GM21825 (cell line): ENCODE measurements around the gene SULT1A2.
"Not testable (repeated sequence)": the region's sequence is repeated elsewhere in the genome, so short reads cannot be mapped to it uniquely, and the experiment has no call there.

Source experiments
- ATAC-seq: cut with Tn5 transposase; IDR thresholded peaks from one replicate; pipeline ENCODE4 v1.9.1; 2021; ENCODE audit warnings: mild to moderate bottlenecking, moderate library complexity; ENCODE audit not compliant: unreplicated experiment

The SULT1A2 gene

DNA sequence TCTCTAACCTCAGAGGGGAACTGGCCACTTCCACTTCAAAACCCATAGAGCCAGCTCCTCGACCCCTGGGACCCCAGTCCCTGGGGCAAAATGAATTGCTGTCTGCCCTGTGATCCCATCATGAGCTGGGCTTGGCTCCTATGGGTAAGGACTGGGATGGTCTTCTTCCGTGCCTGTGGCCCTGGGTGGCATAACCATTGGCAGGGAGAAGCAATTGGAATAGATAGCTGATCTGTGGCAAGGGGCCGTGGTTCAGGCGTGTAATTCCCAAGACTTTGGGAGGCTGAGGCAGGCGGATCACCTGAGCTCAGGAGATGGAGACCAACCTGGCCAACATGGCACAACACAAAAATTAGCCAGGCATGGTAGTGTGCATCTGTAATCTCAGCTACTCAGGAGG lies 4.3 kb downstream of the SULT1A2 start:
- ATAC-seq: no peak

DNA sequence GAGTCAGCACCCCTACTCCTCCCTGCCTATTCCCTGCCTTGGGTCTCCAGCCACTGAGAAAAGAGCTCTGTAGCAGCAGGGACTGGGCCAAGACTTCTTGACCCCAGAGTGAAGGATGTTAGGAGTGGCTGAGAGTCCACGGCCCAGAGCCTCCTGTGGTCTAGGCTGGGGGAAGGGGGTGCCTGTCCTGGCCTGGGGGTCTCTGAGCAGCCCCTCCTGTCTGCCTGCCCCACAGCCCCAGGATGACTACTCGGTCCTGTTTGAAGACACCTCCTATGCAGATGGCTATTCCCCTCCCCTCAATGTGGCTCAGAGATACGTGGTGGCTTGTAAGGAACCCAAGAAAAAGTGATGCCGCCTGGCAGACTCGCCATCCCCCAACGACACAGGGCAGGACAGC lies 5.5 kb downstream of the SULT1A2 start:
- ATAC-seq: no peak

DNA sequence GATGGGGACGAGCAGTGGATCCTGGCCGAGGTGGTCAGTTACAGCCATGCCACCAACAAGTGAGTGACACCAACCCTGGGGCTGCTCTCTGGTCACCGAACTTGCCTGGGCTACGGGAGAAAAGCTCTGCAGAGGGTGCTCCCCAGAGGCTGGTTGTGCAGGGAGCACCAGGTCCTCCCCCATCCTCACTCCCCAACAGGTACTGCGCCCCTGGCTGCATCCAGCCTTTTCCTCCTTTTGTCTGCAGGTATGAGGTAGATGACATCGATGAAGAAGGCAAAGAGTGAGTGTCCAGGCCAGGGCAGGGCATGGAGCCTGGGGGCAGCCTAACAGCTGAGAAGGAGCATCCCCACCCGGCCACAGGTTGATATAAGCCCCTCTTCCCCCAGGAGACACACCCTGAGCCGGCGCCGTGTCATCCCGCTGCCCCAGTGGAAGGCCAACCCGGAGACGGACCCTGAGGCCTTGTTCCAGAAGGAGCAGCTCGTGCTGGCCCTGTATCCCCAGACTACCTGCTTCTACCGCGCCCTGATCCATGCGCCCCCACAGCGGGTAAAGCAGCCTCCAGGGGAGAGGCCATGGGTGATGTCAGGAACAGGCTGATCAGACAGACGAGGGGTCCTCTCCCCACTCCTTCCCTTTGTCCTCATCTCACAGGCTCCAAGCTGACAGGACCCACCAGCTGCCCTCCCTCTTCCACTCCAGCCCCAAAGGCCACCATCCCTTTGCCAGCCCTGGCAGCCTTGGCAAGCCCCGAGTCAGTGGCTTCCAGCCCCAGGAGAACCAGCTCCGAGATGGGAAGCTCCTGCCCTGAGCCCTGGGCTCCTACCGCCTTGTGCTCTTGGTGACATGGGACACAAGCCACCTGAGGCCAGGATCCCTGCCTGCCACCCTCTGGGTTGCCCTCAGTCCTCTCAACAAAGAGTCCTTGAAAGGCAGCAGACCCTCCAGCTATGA lies 6.2 kb downstream of the SULT1A2 start:
- no peak for ATAC-seq

DNA sequence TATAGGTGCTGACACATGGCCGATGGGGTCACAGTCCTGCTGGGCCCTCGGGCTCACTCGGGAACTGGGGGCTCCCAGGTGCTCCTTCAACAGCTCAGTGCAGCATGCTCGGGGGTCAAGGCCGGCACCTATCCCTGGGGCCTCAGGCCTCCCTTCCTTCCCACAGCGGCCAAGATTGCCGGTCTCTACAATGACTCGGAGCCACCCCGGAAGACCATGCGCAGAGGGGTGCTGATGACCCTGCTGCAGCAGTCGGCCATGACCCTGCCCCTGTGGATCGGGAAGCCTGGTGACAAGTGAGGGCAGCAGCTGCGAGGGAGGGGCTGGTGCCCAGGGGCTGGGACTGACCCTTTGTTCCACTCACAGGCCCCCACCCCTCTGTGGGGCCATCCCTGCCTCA lies 6.9 kb downstream of the SULT1A2 start:
- no peak for ATAC-seq

DNA sequence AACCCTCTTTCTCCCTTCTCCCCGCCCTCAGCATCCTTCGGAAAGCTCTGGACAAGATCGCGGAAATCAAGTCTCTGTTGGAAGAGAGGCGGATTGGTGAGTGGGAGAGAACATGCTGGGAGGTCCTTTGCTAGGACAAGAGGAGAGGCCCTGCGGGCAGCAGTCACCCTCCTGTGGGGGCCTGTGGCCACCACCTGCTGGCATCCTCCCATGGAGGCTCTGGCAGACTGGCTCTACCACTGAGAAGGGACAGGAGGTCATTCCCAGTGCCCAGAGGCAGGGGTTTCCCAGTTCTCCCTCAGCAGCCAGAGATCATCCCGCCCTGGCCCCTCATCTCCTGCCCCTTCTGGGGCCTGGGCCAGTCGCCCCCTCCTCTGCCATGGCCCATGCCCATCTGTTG lies 7.8 kb downstream of the SULT1A2 start:
- no peak for ATAC-seq

DNA sequence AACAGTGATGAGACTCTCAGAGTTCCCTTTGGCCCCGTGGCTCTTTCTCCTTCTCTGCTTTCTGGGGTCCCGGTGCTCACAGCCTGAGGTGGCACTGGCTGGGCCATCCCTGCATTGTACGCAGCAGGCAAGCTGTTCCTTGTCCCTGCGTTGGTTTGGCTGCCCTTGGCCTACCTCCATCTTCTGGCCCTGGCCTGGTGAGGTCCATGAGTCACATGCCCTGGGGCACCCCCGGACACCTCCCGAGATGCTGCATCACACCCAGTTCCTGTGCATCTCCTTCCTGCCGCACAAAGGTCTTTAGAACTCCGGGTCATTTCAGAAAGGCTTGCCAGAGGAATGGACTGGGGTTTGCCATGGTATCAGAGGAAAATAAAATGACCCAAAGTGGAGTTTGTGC lies 9.5 kb downstream of the SULT1A2 start:
- no peak for ATAC-seq

DNA sequence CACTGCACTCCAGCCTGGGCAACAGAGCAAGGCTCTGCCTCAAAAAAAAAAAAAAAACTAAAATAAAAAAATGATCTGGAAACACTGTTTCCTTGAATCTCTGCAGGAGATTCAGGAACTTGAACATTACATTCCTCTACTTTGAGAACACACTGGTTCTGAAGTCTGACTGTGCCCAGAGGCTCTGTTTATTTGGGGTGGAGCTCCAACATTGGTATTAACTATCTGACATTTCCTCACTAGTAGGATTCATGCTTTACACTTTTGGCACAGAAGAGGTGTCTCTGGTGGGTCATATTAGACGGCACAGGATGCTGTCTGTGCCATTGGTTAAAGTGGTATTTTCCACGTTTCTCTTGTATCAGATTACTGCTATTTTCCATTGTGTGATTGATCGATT lies 10.4 kb downstream of the SULT1A2 start:
- ATAC-seq: no peak

DNA sequence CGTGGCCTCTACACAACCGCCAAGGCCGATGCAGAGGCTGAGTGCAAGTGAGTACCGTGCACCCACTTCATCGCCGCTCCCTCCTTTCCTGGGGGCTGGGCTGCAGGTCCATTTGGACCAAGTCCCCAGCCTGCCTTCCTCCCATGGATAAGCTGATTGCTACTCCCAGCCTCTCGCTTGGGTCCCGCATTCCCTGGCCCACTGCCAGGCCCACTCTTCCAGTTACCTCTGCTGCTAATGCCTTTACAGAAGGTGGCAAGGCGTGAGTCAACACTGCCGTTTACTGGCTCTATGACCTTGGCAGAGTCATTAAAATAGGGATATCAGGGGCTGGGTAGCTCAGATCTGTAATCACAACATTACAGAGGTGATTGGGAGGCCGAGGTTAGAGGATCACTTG lies 11.2 kb downstream of the SULT1A2 start:
- no peak for ATAC-seq

DNA sequence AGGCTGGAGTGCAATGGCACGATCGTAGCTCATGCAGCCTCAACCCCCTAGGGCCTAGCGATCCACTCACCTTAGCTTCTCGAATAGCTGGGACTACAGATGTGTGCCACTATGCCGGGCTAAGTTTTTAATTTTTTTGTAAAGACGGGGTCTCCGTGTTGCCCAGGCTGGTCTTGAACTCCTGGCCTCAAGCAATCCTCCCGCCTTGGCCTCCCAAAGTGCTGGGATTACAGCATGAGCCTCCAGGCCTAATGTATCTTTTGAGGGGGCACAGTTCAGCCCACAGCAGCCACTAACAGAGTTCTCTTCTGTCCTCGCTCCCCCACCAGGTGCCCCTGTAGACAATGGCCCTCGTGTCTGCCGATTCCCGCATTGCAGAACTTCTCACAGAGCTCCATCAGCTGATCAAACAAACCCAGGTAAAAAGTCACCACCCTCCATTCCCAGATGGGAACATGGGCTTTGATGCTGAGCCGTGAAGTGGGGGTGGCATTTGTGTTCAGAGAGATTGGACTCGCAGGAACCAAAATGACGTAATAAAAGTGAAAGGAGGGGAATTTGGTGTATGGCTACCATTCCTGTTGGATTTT lies 16.0 kb downstream of the SULT1A2 start:
- no peak for ATAC-seq

DNA sequence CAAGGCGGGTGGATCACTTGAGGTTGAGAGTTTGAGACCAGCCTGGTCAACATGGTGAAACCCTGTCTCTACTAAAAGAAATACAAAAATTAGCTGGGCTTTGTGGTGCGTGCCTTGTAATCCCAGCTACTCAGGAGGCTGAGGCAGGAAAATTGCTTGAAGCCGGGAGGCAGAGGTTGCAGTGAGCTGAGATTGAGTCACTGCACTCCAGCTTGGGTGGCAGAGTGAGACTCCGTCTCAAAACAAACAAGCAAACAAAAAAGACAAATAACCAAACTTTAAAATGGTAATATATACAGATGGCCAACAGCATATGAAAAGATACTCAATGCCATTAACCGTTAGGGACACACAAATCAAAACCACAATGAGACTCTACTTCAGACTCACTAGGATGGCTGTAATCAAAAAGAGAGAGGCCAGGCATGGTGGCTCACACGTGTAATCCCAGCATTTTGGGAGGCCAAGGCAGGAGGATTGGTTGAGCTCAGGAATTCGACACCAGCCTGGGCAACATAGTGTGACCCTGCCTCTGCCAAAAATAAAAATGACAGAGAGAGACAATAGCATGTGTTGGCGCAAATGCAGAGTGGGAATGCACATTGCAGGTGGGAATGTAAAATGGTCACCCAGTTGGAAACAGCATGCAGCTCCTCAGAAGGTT lies 21.3 kb downstream of the SULT1A2 start:
- ATAC-seq: no peak

DNA sequence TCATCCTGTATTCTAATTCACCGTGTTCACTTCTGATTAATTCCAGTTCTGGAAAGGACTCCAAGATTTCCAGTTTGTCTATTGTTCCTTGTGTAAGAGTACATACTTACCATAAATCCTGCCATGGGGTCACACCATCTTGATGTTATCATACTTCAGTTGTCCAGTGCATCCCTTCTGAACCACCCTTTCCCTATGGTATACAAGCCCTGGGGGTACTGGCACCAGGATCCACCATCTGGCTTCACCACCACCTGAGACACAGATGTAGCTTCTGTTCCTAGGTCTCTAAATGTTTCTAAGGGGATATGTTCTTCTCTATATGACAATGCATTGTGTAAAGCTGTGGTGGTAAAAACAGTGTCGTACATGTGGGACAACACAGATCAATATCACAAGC lies 21.9 kb downstream of the SULT1A2 start:
- ATAC-seq: no peak

DNA sequence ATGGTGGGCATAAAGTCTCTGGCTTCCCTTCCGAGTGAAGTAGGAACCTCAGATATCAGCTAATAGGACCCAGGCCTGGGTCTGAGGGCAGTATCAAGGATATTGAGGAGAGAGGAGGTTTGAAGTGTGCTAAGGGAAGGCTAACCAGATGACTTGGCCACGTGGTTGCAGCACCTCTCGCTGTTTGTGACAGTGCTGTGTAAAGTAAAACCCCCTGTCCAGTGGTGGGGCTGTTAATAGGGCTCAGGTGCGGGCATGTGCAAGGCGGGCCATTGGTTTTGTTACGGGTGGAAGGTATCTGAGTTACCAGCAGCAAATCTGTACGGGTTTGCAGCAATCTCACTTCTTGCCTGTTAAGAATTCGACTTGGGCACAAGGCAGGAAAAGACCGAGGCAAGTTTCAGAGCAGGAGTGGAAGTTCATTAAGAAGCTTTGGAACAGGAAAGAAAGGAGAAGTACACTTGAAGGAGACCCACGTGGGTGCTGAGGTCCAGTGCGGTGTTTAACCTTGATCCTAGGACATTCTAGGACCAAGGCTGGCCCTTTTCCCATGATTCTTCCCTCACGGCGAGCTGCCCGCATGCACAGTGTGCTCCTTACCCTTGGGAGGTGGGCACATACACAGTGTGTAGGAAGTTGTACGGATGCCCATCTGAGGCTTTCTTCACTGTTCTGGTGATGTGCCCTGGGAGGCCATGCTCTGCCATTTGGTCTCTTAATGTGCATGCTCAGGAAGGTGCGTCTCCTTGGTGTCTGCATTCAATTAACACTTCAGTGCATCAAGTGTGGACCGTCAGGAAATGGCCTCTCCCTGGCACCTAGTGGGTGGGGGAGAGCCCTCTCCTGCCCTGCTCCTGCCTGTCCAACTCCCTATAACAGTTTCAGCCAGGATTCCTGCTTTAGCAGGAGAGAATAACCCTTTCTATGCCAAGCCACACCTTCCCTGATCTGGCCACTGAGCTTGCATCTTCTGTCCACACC lies 22.8 kb downstream of the SULT1A2 start:
- ATAC-seq: no peak

DNA sequence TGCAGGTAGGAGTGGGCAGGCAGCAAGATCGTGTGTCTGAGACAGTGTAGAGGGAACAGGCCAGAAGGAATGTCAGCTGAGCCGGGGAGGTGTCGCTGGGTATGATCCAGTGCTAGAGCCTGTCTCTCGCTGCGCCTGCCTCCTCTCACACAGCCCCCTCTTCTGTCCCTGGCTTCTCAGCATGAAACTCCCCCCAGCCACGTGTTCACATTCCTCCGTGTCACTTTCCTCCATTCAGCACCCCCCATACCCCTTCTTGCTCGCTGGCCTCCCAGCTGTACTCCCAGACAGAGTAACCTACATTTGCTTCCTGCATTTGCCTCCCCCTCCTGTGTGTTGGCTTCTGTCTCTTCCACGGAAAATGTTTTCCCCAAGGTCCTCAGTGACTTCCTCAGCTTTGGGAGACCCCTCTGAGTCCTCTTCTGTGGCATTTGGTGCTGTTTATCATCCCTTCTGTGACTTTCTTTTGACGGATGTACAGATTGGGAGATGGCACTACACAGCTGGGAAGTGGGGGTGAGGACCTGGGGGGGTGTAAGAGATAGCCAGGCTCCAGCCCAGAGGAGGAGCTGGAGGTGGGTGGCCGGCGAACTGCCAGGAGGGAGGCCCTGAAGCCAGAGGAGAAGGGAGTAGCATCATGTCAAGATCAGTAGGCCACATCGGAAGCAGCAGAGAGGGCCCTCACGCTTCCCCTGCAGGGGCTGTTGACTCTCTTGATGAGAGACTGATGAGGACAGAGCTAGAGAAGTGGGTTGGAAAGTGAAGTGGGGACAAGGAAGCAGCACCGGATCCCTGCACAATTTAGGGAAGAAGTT lies 23.9 kb downstream of the SULT1A2 start:
- ATAC-seq: no peak

DNA sequence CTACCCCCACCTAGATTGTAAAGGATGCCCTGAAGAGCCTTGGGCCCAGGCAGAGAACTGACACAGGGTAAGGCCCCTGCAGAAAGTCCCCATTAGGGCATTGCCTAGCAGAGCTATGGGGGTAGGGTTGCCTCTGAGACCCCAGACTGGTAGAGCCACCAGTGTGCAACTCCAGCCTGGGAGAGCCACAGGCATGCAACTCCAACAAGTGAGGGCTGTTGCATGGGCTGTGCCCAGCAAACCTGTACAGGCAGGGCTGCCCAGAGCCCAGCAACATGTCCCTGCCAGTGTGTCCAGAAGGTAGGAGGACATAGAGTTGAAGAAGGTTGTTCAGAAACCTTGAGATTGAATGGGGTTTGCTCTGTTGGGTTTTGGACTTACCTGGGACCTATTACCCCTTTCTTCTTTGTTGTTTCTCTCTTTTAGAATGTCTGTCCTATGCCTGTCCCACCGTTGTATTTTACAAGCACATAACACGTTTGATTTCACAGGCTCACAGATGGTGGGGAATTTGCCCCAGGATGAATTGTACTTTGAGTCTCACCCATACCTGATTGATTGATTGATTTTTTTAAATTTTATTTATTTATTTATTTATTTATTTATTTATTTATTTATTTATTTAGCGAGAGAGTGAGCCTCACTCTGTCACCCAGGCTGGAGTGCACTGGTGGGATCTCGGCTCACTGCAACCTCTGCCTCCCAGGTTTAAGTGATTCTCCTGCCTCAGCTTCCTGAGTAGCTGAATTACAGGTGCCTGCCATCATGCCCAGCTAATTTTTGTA lies 26.7 kb downstream of the SULT1A2 start:
- ATAC-seq: no peak

DNA sequence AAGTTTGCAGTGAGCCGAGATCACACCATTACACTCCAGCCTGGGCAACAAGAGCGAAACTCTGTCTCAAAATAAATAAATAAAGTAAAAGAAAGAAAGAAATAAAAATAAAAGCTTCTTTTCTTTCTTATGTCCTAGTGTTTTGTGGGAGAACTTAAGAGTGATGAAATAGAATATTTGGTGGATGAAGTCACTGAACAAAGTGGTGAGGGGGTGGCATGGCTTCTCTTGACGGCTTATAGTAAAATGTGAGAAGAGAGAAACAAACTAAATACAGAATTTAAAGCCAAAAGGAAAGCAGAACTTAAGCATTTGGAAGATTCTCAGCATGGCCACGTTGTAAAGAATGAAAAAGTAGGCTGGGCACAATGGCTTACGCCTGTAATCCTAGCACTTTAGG lies 27.8 kb downstream of the SULT1A2 start:
- no peak for ATAC-seq

DNA sequence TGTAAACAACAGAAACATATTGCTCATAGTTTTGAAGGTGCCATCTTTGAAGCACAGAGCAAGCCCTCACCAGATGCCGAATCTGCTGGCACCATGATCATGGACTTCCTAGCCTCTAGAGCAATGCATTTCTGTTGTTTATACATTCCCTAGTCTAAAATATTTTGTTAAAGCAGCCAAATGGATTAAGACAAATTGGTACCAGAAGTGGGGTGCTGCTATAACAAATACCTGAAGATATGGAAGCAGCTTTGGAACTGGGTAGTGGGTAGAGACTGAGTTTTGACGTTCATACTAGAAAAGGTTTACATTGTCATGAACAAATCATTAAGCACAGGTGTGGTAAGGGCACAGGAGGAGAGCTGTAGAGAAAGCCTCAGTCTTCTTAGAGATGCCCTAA lies 29.6 kb downstream of the SULT1A2 start:
- ATAC-seq: no peak

DNA sequence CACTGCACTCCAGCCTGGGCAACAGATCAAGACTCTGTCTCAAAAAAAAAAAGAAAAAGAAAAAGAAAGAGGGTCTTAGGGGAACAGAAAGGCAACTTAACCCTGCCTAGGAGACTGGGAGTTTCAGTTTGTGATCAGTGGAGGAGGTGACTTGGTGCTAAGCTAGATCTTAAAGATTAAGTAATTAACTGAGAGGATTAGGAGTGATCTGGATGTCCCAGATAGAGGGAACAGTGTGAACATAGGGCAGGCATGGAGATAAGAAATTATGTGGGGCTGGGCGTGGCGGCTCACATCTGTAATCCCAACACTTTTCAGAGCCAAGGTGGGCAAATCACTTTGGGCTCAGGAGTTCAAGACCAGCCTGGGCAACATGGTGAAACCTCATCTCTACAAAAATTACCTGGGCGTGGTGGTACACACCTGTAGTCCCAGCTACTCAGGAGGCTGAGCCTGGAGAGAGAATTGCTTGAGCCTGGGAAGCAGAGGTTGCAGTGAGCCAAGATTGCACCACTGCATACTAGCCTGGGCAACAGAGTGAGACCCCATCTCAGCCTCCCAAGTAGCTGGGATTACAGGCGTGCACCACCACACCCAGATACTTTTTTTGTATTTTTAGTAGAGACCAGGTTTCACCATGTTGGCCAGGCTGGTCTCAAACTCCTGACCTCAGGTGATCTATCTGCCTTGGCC lies 30.5 kb downstream of the SULT1A2 start:
- not testable (repeated sequence) for ATAC-seq

DNA sequence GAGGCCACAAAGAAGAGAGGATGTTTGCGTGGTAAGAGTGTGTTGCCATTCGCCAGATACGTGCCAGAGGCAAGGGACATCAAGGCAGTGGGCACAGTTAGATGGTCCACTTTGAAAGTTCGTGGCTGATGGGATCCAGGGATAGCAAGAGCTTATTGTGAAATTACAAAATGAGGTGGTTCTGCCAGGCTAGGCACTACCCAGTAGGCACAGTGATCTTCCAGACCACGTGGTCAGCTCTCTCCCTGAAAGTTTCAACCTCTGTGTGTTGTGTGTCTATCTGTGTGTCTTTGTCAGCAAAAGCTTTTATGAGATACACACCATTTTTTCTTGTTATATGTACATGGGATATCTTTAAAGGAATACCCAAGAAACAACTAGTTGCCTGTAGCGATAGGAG lies 33.6 kb downstream of the SULT1A2 start:
- ATAC-seq: no peak

DNA sequence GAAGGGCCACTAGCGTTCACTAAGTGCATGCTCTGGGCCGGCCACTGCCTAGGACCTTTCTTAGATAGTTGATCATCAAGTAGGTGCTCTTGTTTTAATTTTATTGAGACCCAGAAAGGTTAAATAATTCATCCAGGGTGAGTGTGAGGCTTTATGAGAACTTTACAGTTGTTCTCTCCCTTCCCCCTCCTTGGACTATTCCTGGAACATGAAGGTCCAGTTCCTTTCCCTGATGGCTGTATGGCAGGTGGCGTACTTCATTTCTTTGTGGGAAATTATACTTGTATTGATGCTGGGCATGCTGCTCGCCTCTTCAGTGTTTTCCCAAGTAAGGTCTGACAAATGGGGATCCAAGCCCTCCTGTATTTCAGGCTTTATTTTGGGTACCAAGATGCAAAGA lies 34.7 kb downstream of the SULT1A2 start:
- ATAC-seq: no peak
